GM19438 (cell line): ENCODE data around the gene RBM42.

Source experiments
- ATAC-seq: cut with Tn5 transposase; IDR thresholded peaks from one replicate; pipeline ENCODE4 v1.9.1; 2021; ENCODE audit warnings: low read depth; ENCODE audit not compliant: unreplicated experiment

The RBM42 gene

DNA sequence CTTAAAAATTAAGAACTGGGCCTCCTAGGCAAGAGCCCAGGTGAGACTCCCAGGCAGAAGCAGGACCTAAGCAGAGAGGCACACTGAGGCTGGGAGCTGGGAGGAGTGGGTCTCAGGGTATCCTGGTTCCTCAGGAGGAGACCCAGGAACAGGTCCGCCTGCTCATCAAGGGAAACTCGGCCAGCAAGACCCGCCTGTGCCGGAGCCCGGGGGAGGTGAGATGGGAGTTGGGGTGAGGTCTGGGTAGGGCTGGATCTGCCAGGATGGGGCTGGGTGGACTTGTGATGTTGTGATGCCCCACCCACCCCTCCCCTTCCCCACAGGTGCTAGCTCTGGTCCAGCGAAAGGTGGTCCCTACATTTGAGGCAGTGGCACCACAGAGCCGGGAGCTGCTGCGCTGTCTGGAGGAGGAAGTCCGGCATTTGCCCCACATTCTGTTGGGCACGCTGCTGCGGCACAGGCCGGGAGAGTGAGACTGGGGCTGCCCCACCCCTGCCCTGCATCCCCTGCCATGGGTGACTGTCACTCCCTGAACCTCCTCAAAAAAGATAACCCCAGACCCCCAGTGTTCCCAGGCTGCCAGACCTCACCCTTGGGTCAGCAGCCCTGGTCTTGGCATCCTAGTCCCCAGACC is 9.4 kb upstream of the RBM42 start:
- no peak for ATAC-seq

DNA sequence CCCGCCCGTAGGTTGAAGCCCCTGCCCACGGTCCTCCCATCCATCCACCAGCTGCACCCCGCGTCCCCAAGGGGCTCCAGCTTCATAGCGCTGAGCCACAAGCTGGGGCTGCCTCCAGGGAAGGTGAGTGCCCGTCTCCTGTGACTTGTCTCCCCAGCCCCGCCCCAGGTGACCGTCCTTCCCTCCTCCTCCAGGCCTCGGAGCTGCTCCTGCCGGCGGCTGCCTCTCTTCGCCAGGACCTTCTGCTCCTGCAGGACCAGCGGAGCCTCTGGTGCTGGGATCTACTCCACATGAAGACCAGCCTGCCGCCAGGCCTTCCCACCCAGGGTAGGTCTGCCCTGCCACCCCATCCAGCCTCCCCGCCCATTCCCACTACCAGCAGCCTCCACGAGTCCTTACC is 8.8 kb upstream of the RBM42 start:
- no peak for ATAC-seq

DNA sequence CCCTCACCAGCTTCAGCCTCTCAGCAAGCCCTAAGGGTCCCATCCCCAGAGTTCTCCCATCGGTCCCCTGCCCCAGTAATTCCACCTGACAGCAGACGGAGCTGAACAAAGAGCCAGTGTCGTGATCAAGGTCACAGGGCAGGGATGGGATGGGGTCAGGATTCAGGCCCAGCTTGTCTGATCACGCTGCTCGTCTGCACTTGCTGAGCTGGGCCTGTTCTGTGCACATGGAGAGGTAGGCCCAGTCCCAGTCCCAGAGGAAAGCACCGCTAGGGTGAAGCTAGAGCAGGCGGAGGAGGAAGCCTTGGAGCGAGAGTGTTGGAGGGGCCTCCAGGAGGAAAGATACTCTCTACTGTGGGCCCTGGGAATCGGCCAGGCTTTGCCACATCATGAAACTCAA is 7.1 kb upstream of the RBM42 start:
- ATAC-seq = no peak

DNA sequence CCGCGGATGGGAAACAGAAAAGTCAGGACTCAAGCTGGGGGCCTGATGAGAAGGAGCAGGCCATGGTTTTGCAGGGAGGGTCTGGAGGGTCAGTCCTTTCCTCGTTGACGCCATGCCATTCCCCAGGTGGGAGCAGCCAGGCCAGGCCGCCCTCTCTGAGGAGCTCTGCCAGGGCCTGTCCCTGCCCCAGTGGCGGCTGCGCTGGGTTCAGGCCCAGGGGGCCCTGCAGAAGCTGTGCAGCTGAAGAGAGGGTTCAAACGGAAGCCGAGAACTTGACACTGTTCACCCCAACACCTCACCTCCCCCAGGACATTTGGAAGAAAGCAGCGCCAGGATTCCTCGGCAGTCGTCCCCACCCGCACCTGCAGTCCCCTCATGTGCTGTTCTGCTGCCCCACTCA is 6.1 kb upstream of the RBM42 start:
- ATAC-seq = no peak

DNA sequence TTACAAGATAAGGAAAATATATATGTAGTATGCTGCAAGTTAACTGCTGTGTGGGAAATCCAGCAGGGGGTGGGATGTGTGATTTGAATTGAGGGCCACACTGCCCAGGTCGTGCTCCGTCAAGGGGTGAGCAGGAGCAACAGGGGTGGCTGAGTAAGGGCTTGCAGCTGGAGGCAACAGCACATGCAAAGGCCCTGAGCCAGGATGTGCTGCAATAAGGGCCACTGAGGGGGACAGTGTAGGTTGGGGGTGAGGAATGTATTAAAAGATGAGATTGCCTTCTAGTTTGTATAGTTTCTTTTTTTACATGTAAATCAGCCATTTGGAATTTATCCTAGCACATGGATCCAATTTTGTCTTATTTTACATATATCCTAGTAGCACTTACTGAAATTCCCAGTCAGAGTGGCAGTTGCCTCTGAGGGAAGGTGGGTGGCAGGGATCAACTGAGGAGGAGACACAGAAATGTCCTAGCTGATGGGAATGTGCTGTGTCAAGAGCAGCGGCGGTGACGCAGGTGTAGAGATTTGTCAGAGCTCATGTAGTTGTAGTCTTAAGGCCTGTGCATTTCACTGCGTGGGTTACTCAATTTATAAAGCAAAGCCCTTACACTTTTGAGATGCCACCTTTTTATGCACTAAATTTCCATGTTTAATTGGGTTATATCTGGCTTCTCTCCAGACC is 5.4 kb upstream of the RBM42 start:
- no peak for ATAC-seq

DNA sequence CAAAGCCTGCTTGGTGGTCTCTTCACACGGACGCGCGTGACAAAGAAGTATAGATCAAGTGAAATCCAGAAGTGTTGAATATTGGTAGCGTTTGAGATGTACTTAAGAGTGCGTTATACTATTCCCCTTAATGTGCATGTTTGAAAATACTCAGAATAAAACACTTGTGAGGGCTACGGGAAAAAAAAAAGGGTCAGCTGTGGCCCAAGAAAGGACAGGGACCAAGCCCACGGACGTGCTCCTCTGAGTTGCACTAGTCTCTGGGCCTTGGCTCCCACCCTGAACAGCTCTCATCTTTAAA is 622 bp upstream of the RBM42 start:
- ATAC-seq = no peak

DNA sequence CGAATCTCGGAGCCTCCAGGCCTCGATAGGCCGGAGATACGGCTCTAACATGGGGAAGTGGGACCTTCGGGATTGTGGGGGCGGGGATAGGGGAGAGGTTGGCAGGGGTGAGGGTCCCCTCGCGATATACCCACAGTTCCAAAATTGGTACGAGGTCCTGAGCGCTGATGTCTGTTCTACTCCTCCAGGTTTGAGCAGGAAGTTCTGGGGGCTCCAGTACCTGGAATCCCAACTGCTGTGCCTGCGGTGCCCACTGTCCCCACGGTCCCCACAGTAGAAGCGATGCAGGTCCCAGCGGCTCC is 447 bp downstream of the RBM42 start:
- ATAC-seq = no peak

DNA sequence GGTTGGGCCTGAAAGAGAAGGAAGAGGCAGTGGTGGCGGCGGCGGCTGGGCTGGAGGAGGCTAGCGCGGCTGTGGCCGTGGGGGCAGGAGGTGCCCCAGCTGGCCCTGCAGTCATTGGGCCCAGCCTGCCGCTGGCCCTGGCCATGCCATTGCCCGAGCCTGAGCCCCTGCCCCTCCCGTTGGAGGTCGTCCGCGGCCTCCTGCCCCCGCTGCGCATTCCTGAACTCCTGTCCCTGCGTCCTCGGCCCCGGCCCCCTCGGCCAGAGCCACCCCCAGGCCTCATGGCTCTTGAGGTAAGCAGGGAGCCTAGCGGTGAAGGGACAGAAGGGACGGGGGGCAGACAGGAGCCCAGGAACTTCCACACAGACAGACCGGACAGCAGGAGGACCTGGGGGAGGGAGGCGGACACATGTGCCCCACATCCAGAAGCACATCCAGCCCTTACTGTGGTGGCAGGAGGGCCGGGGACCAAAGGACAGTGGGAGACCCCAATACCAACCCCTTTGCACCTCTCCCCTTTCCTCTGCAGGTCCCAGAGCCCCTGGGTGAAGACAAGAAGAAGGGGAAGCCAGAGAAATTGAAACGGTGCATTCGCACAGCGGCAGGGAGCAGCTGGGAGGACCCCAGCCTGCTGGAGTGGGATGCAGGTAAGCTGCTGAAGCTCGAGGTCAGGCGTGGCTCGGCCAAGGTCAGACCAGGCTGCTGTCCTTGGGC is 5.0 kb downstream of the RBM42 start:
- no peak for ATAC-seq

DNA sequence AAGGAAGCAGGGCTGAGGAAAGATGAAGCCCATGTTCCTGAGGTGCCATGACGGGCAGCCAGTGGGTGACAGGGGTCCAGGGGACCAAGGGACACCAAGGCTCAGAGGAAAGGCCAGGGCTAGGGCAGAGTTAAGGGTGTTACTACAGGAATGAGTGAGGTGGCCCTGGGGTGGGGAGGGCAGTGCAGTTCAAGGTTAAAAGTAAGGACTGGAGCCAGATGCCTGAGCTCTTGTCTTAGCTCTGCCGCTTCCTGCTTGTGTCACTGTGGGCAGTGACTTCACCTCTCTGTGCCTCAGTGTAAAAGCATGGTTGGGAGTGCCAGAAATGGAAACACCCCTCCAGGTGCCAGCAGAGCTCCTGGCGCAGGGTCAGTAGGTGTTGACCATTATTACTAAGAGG is 7.8 kb downstream of the RBM42 start:
- ATAC-seq = no peak

DNA sequence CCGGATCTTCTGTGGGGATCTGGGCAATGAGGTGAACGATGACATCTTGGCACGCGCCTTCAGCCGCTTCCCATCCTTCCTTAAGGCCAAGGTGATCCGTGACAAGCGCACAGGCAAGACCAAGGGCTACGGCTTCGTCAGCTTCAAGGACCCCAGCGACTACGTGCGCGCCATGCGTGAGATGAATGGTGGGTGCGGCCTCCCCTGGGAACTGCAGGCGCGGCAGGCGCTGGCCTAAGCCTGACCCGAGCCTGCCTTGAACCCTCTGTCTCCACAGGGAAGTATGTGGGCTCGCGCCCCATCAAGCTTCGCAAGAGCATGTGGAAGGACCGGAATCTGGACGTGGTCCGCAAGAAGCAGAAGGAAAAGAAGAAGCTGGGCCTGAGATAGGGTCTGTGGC is 8.3 kb downstream of the RBM42 start:
- ATAC-seq = no peak

DNA sequence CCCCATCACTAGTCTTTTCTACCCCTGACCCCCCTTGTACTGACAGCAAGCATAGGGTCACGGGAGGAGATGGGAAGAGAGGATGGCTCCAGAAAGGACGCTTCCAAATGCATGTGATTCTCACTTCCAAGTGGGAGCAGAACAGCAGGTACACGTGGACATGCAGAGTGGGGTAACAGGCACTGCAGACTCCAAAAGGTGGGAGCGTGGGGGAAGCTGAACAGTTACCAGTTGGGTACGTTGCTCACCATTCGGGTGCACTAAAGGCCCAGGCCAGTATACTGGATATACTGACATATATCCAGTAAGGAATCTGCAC is 10.4 kb downstream of the RBM42 start:
- no peak for ATAC-seq

DNA sequence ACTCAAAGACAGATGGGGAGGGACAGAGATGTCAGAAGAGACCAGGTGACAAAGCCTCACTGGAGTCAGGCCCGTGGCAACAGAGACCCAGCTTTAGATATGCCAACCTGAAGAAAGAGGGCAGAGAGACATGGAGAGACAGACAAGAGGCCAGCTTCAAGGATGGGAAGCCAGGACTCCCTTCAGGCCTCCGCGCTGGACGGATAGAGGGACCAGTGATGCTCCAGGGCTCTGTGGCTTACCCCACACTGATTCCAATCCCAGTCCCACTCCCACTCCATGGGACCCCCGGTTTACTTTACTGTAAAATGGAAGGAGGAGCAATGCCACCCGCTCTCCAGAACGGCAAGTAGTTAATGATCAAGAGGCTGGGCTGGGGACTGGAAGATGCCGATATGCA is 11.0 kb downstream of the RBM42 start:
- ATAC-seq = no peak

DNA sequence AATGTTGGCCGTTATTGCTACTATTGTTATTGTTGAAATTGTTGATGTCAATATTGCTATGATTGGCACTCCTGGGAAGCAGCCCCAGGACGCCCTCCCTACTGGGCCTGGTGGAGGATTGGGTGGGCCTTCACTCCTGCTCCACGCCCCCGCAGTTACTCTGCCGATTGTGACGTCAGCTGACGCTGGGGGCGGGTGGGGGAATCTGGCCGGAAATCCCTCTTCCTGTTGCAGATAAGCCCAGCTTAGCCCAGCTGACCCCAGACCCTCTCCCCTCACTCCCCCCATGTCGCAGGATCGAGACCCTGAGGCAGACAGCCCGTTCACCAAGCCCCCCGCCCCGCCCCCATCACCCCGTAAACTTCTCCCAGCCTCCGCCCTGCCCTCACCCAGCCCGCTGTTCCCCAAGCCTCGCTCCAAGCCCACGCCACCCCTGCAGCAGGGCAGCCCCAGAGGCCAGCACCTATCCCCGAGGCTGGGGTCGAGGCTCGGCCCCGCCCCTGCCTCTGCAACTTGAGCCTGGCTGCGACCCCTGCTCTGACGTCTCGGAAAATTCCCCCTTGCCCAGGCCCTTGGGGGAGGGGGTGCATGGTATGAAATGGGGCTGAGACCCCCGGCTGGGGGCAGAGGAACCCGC is 12.8 kb downstream of the RBM42 start, which contains the start of gene ETV2:
Gene ETV2, plus strand, starts transcription at position 231 of the 637 bp plus-strand sequence. CDS start 716 bp downstream, outside the sequence.
- ATAC-seq = no peak

DNA sequence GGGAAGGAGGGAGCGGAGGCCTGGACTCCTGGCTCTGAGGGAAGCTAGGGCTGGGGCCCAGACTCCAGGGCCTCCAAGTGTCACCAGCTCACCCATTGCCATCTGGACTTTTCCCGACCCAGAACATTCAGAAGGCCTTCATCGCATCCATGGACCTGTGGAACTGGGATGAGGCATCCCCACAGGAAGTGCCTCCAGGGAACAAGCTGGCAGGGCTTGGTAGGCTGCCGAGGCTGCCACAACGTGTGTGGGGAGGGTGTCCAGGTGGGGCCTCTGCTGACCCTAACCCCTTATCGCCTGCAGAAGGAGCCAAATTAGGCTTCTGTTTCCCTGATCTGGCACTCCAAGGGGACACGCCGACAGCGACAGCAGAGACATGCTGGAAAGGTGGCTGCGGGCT is 13.5 kb downstream of the RBM42 start:
- no peak for ATAC-seq

DNA sequence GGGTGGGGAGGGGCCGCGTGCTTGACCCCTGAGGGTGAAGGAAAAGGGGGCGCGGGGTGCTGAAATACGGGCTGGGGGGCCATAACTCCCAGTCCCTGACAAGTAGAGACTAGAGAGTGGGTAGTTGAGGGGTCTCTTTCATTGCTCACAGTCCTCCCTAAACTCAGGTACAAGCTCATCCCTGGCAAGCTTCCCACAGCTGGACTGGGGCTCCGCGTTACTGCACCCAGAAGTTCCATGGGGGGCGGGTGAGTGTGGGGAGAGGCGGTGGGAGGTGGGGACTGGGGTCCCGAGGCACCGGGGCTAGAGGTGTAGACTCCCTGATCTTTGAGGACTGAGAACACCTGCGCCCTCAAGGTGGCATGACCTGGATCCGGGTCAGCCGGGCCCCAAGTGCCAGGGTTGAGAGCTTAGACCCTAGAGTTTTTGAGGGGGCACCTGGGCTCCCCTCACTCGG is 14.0 kb downstream of the RBM42 start:
- no peak for ATAC-seq

DNA sequence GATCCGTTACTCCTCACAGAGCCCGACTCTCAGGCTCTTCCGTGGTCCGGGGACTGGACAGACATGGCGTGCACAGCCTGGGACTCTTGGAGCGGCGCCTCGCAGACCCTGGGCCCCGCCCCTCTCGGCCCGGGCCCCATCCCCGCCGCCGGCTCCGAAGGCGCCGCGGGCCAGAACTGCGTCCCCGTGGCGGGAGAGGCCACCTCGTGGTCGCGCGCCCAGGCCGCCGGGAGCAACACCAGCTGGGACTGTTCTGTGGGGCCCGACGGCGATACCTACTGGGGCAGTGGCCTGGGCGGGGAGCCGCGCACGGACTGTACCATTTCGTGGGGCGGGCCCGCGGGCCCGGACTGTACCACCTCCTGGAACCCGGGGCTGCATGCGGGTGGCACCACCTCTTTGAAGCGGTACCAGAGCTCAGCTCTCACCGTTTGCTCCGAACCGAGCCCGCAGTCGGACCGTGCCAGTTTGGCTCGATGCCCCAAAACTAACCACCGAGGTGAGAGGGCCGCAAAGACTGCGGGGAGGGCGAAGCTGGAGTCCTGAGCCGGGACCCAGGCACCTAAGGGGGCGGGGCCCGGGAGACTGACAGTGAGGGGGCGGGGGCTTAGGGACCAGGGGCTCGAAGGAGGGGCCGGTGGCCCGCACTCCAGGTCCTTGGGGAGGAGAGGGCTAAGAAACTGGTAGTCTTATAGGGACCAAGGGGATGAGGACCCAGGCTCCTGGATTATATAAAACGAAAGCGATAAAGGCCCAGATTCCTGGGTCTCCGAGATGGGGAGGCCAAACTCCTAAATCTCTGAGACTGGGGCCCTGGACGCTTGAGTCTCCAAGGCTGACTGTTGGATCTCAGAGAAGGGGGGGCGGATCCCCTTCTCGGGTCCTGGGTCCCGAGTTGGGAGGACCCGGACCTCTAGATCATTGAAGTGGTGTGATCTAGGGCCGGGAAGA is 14.7 kb downstream of the RBM42 start:
- ATAC-seq = peak; percentile 40

DNA sequence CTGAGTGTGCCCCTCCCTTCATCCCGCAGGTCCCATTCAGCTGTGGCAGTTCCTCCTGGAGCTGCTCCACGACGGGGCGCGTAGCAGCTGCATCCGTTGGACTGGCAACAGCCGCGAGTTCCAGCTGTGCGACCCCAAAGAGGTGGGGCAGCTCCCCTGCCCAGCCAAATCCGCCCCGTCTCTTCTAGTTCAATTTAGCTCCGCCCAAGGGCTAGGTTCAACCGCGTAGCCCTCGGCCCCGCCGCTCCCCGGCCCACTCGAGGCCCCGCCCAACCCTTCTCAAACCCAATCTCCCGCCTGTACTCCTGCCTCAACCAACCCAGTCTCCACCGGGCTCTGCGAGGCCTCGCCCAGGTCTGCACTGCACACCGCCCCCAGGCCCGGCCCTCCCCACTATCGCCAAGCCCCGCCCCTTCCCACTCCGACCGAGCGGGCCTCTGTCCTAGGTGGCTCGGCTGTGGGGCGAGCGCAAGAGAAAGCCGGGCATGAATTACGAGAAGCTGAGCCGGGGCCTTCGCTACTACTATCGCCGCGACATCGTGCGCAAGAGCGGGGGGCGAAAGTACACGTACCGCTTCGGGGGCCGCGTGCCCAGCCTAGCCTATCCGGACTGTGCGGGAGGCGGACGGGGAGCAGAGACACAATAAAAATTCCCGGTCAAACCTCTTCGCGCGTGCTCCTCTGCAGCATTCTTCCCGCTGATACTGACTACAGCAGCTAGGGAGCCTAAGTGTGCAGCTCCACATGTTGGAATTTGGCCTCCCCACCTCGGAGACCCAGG is 15.6 kb downstream of the RBM42 start:
- peak; percentile 58 for ATAC-seq

DNA sequence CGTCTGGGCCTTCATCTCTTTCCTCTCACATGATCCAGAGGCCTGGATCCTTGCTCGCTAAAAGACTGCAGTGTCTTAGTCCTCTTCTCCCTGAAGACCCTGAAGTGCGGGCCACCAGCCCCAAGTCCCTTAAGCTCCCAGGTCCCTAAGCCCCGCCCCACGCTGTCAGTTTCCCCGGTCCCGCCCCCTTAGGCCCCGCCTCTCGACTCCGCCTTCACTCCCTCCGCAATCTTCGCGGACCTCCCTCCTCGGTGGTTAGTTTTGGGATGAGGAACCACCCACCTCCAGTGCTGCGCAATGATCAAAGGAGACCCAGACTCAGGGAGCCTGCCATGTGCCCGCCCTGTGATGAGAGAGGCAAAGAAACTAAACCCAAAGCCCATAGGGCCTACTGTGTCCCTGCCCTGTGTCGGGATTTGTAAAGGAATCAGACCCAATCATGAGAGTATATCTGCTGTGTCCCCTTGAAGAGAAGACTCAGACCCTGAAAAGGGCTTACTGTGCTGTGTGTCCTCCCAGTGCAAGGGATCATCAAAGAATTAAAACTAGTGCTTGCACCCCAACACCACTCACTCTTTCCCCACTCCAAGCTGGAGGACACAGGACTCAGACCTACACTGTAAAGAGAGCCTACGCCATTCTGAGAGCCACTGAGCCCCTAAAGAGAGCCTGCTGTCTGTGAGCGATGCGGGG is 16.3 kb downstream of the RBM42 start:
- ATAC-seq = no peak
